ENCODE results near the gene KRTAP10-6.
"Not testable (repeated sequence)": the region's sequence is repeated elsewhere in the genome, so short reads cannot be mapped to it uniquely, and the experiment has no call there.

KRTAP10-6 gene

DNA sequence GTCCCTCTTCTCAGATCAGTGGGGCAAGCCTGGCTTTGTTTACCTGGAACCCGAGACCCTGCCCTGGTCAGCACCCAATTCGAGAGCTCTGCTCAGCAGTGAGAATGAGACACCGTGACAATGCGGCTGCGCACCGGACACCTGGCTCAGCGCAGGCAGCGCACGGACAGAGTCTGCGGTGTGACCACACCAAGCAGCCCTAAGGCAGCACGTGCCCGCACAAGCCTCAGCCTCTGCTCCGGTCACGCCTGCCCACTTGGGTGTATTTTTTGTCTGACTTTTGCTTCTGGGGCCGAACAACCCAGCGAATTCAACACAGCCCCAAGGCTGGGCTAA lies 24.3 kb upstream of the KRTAP10-6 start:
- no peak for DNase-seq

DNA sequence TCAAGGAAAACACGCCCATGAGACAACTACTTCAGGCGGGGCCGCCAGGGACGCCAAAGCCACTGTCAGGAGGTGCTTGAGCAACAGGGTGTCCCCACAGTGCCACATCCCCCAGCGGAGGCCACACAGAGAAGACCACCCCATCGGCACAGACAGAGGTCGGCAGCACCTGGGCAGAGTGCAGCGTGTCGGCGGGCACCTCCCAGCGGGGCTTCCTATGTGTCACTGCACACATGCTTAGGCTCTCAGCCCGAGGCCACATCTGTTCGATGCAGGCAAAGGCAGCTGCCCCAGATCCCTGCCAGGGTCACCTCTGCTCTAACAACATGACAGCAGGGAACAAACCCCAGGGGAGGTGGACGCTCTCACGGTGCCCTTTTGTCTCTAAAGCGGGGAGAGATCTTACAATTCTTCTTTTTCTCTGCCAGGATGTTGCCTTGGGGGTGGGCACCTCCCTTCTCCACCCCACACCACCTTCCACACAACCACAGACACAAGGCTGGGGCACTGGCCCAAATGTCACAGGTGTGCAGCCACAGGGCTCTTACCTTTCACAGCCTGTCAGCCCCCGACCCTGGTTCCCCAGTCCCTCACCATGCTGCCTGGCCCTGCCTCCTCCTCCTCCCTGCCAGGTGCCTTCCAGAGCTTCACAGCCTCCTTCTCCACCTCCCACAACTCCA lies 23.7 kb upstream of the KRTAP10-6 start:
- no peak for DNase-seq

DNA sequence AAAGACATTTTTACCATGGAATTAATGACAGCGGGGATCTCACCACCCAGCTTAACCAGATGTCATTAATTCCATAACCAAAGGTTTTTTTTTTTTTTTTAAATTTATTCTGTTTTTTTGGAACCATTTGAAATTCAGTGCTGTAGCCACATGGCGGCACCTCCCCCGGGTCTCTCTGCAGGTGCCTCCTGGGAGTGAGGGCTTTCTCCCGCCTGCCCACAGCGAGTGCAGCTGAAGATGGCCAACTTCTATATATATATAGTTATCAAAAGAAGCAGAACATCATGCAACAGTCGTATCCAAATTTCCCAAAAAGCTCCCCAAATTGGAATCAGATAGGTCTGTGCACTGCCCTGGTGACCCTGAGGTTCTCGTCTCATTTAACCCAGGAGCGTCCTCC lies 23.2 kb upstream of the KRTAP10-6 start:
- no peak for DNase-seq

DNA sequence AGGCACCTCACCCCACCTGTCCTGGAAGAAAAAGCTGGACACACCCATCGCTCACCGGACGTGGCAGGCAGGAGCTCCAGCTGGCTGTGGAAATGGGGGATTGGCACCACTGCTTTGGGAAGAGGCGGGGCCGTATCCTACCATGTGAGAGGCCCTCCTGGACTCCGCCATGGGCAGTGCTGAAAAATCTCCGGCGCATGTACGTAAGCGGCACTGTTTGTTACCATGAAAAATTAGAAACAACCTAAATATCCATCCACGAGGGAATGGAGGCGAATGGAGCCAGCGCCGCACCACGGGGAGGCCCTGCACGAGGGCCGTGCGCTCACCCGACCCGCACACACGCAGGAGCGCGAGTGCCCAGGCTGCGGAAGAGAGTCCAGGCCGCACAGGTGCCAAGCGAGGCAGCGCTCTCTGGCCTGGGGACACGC lies 22.7 kb upstream of the KRTAP10-6 start:
- no peak for DNase-seq

DNA sequence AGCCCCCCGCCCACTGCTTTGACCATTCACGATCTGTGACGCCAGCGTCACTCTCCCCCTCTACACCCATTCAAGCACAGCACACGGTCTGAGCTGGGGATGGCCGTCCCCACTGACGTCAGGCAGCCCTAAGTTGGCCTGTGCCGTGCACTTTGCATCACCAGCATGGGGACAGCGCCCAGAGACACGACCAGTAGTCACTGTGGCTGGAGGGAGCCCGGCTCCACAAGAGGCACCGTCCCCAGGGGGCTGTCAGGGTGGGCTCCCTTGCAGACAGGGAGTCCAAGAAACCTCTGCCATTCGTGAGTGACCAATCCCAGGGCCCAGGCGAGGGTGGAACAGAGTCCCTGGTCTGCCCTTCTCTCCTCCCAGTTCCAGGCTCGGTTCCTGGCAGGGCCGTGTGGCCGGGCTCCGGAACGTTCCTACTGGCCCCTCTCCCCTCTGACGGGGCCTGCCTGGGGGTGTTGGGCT lies 21.9 kb upstream of the KRTAP10-6 start:
- DNase-seq, result no peak

DNA sequence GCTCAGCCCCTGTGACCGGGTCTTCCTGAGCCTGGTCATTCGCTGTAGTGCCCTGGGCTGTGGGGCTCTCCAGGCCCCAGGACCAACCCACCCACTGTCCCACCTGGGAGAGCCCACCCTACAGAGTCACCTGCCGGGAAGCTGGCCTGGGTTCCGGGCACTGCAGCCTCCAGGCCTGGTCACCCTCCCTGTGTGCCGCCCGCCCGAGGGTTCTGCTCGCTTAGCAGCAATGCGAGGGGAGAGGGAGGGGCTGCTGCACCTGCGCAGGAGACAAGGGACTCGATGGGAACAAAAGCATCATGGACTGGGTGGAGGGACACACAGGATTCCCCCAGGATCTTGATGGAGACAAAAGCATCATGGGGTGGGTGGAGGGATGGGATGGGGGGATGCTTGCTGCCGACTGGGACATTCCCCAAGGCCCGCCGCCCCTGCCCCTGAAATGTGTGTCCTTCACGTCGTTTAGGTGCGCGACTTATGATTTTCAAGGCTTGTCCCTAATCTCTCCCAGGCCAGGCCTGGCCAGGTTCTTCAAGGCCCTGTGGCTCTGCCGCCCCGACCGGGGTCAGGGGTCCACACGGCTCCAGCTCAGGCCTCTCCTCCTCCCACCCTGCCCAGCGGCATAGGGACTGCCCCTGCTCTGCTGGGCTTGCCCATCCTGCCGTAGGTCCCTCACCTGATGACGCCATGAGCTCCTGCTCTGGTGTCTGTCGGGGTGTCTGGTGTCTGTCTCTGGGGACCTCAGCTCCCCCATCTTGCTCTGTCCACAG lies 21.3 kb upstream of the KRTAP10-6 start:
- DNase-seq, result no peak

DNA sequence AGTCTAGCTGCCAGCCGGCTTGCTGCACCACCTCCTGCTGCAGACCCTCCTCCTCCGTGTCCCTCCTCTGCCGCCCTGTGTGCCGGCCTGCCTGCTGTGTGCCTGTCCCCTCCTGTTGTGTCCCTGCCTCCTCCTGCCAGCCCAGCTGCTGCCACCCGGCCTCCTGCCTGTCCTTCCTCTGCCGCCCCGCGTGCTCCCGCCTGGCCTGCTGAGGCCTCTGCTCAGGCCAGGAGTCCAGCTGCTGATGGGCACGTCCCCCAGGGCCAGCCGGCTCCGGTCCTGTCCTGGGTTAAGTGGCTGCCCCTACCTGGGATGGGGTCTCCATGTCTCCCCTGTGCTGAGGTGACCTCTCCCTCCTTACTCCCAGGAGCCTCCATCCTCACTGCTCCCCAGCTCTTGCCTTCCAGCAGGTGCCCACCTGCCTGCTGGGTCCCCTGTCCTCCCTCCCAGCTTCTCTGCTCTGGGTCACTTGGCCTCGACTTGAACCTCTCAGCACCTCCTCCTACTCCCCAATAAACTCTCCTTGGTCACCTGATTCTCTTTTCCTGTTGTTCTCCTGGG lies 20.4 kb upstream of the KRTAP10-6 start:
- DNase-seq, result no peak

DNA sequence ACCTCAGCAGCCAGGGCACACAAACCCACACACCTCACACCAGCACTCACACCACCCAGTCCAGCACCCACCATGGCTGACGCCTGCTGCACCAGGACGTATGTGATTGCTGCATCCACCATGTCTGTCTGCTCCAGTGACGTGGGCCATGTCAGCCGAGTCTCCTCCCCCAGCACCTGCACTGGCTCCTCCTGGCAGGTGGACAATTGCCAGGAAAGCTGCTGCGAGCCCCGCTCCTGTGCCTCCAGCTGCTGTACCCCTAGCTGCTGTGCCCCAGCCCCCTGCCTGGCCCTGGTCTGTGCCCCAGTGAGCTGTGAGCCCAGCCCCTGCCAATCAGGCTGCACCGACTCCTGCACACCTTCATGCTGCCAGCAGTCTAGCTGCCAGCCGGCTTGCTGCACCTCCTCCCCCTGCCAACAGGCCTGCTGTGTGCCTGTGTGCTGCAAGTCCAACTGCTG lies 19.8 kb upstream of the KRTAP10-6 start, which contains the start of gene KRTAP10-8:
Gene KRTAP10-8 (plus strand): TSS at position 51 of the 458 bp plus-strand sequence. CDS start 22 bp downstream, at position 73.
- no peak for DNase-seq

DNA sequence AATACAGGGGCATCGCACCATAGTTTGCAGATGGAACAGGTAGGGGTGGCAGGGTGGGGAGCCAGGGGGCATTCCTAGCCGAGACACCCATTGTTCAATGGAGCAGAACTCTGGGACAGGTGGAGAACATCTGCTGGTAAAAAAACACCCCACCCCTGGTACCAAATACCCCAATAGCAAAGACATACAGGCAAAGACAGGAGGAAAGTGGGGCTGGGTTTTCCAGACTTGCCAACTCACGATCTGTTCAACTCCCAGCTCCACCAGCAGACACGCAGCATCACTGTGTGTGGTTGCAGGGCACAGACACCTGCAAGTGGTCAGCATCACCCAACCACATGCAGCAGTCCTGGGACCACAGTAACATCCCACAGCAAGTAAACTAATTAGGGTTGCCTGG lies 19.2 kb upstream of the KRTAP10-6 start:
- DNase-seq, result no peak

DNA sequence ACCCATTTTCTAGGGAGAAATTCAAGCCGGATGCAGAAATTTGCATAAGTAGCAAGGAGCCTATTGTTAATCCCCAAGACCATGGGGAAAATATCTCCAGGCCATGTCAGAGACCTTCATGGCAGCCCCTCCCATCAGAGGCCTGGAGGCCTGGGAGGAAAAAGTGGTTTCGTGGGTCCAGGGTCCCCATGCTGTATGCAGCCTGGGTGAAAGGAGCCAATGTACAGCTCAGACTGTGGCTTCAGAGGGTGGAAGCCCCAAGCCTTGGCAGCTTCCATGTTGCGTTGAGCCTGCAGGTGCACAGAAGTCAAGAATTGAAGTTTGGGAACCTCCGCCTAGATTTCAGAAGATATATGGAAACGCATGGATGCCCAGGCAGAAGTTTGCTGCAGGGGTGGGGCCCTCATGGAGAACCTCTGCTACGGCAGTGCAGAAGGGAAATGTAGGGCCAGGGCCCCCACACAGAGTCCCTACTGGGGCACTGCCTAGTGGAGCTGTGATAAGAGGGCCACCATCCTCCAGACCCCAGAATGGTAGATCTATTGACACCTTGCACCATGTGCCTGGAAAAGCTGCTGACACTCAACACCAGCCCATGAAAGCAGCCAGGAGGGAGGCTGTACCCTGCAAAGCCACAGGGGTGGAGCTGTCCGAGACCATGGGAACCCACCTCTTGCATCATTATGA lies 18.0 kb upstream of the KRTAP10-6 start:
- not testable (repeated sequence) for DNase-seq

DNA sequence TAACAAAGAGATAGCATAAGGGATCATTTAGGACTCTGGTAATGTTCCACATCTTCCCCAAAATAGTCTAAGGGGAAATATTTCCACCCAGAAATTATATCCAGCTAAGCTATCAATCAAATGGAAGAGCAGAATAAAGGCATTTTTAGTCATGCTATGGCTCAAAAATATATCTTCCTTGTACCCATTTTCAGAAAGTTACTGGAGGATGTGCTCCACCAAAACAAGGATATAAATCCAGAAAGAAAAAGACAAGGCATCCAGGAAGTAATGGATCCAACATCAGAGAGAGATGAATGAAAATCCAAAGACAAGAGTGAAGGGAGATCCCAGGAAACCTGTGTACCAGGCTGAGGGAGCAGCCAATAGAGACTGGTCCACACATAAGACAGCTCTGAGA lies 16.9 kb upstream of the KRTAP10-6 start:
- DNase-seq, result no peak

DNA sequence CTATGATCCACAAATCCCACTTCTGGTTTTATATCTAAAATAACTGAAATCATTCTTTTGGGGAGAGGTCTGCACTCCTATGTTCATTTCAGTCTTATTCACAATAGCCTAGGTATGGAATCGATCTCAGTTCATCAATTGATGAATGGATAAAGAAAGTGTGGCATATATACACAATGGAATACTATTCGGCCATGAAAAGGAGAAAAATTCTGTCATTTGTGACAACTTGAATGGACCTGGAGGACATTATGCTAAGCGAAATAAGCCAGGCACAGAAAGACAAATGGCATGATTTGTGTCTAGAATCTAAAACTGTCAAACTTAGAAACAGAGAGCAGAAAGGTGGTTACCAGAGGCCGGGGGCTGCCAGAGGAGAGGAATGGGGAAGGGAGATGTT lies 14.2 kb upstream of the KRTAP10-6 start:
- DNase-seq, result no peak

DNA sequence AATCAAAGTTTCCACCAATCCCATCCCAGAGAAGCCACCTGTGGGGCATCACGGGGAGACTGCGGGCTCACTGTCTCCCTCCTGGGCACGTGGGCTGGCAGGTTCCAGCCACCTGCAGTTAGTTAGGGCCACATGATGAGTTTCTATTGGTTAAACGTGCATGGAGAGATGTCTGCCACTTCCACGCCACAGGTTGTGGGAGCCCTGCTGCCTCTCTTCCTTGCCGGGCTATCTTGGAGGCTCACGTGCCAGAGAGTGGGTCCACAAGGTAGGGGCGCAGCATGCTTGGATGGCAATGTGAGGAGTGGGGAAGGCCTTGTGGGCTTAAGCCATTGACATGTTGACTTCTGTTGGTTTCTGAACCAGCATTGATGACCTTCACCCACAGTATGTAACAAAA lies 11.6 kb upstream of the KRTAP10-6 start:
- no peak for DNase-seq

DNA sequence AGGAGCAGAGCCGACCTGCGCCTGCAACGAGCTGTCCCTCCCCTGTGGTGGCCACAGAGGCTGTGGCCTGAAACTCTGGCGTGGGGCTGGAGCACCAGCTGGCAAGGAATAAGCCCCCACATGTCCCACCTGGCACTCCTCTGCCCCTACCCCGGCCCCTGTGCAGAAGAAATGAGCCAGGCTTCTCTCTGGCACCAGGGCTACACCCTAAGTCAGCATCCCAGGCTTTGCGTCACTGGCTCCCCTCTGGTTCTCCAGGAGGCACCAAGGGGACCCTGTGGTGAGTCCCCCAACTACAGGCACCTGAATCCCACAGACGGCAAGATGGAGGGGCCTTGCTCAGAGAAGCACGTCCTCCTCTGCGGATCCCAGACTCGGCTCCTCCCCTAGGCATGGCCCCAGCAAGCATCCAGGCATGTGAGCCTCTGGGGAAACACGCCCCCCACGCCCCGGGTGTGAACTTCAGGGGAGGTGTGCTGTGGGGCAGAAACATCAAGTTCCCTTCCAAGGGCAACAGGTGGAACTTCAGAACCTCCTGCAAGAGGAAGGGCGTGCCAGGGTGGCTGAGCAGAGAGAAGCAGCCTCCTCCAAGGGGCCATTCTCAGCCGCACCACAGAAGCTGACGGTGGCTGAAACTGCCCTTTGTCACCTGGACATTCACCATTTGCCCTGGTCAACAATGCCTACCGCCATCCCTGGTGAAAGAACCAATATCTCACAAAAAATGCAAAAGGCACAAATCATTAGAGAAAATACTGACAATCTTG lies 11.0 kb upstream of the KRTAP10-6 start:
- no peak for DNase-seq

DNA sequence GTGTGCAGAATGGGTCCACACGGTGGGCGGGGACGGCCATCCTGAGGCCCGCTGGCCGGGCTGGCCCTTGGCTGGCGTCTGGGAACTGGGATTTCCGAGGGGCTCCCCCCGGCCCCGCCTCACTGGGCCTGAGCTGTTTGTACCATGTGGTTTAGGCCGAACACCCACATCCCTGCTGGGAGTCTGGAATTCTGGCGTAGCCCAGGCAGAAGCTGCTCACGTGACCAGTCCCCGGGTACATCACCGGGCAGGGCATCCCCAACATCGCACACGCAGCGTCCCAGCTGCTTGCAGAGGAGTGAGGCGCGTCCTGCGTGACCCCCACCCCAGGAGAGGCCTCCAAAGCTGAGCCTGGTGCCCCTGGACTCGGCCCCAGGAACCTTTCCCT lies 10.2 kb upstream of the KRTAP10-6 start:
- DNase-seq, result no peak

DNA sequence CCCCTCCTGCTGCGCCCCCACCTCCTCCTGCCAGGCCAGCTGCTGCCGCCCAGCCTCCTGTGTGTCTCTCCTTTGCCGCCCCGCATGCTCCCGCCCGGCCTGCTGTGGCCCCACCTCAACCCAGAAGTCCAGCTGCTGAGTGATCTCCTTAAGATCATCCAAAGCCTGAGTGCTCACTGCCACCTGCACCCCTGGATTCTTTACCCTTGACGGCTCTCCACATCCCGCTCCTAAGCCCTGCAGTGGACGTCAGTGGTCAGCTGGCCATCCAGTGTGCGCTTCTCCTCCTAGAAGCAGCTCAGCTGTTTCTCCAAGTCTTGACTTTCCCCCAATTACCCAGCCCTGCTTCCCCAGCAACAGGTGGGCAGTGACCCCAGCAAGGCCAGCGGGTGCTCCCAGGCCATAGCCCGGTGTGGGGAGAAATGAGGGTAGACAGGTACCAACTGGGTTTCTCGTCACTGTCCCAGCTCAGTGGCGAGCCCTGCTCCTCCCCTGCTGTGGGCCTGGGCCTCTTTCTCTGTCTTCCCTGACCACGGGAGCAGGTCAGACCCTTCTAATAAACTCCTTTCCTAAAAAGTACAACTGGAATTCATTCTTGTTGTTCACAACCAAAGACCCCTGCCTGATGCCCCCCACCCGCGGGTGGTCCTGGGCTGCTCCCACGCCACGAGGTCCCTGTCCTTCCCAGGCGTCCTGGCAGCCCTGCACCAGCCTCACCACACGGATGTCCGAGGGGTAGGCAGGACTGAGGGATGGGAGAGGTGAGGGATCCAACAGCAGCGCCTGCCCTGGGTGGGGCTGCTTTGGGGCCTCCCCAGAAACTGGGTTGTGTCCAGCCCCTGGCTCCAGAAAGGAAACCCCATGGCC lies 9.5 kb upstream of the KRTAP10-6 start:
- DNase-seq, result no peak

DNA sequence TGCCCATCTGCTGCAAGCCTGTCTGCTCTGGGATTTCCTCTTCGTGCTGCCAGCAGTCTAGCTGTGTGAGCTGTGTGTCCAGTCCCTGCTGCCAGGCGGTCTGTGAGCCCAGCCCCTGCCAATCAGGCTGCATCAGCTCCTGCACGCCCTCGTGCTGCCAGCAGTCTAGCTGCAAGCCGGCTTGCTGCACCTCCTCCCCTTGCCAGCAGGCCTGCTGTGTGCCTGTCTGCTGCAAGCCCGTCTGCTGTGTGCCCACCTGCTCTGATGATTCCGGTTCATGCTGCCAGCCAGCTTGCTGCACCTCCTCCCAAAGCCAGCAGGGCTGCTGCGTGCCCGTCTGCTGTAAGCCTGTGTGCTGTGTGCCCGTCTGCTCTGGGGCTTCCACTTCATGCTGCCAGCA lies 8.8 kb upstream of the KRTAP10-6 start:
- not testable (repeated sequence) for DNase-seq

DNA sequence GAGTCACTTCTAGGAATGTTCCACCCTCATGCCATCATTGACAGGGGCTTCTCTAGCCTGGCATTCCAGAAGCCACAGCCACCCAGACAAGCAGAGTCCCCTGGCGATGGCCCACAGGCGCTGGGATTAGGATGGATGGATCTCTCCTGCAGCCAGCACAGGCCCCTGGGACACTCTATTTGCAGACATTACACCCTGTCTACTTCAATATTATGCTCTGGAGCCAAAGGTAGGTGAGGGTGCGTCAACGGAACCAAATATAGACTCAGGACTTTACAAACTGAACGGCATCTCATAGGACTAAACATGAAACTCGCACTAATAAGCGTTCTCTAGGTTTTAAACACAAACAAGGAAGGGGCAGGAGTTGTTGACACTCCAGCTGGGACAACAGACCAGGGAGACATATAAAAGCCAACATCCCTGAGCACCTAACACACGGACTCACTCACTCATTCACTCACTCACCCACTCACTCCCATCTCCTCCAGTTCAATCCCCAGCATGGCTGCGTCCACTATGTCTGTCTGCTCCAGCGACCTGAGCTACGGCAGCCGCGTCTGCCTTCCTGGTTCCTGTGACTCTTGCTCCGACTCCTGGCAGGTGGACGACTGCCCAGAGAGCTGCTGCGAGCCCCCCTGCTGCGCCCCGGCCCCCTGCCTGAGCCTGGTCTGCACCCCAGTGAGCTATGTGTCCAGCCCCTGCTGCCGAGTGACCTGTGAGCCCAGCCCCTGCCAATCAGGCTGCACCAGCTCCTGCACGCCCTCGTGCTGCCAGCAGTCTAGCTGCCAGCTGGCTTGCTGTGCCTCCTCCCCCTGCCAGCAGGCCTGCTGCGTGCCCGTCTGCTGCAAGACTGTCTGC lies 8.0 kb upstream of the KRTAP10-6 start, which contains the start of gene KRTAP10-7:
Gene KRTAP10-7 (plus strand): TSS at position 480 of the 861 bp plus-strand sequence. CDS start 25 bp downstream, at position 505.
- not testable (repeated sequence) for DNase-seq

DNA sequence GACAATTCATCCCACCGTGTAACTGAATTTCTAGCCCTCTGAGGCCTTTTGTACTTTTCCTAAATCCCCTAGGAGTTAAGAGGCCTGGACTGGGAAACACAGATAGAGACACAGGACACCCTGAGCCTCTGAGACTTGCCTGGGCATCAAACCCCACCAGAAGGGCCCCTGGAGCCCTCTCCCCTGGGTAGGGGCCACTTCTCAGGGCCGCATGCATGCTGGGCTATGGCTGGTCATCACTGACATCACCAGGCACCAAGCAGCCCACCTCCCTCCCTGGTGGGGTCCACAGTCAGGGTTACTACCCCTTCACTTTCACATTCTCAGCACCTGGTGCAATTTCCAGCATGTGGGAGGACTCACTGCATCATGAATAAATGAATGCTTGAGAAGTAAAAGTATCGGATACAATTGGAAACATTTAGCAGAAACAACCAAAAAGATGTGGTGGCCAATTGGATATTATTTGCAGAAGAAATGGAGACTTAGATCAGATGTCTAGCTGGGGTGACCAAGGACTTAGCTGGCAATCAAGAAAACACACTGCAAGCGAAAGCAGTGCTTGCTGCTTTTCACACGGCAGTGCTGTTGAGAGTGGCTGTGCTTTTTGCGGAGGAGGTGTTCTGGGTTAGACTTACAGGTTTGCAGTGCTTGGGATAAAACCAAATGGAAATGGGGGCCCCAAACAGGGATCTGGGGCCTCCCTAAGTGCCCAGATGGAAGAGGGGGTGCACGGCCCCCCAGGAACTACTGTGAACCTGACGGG lies 7.1 kb upstream of the KRTAP10-6 start:
- DNase-seq, result no peak

DNA sequence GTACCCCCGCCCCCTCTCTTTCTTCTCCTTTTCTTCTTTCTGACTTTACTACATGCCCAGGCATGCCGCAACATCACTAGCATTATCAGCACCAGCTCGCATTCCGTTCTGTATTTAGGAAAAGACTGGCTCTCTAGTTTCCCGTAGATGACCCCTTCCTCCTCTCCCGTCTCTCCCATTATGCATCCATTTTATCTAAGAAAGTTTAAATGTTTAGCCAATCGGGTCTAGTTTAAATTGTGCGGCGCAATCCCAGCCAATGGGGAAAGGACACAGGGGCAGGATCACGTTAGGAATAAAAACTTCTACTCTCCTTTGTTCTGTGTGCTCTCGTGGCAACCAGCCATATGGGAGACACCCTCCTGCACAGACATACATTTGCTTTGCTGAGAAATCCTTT lies 5.8 kb upstream of the KRTAP10-6 start:
- no peak for DNase-seq
